Measurements from ENCODE around the gene GSTK1. TPM values are rescaled to one million over a fixed set of nuclear protein-coding genes. Genes with fewer than 3 reads are reported as not detected.

Gene GSTK1
- total RNA-seq, 2 donors from 2014 or later: 61.1 to 75.0 TPM

GRCh38 chr7:143229054-143229790, 34.0 kb upstream of the GSTK1 start:
- peaks cover 15% of the 10 kb centered on the region for H3K27me3 Mint-ChIP-seq (ENCODE audit: insufficient read depth)
- WGBS, 2 experiments (ENCODE audit: insufficient coverage in 1 of 2, insufficient read length in 1 of 2): 63 to 68% methylated on average over 4 to 8 of the region's 9 CpGs
- H3K27ac Mint-ChIP-seq: no peak overlapping the region
- Histone ChIP-seq H3K27me3 (ENCODE audit: control insufficient read depth, insufficient read depth, low read length, poor library complexity, severe bottlenecking) (peaks cover 13% of the 10 kb centered on the region), H3K27ac (ENCODE audit: low read depth, low read length) (no peak overlapping the region), H3K4me1 (ENCODE audit: control insufficient read depth, insufficient read depth, low read length) (no peaks in the 10 kb centered on the region), H3K9me3 (ENCODE audit: control insufficient read depth, low read length) (no peaks in the 10 kb centered on the region), H3K9ac (ENCODE audit: extremely low read depth, low read length, poor library complexity, severe bottlenecking) (no peak overlapping the region), H3K4me3 (ENCODE audit: low read length) (no peak overlapping the region), H3K36me3 (ENCODE audit: control insufficient read depth, insufficient read depth, low read length) (no peaks in the 10 kb centered on the region)
- TF ChIP-seq CTCF (conservative IDR thresholded peaks at IDR 0.05): no peak
- peak; percentile 64 for DNase-seq
- no peaks in the 10 kb centered on the region for H3K36me3 Mint-ChIP-seq (ENCODE audit: low read depth)
- no peaks in the 10 kb centered on the region for H3K9me3 Mint-ChIP-seq
- H3K4me1 Mint-ChIP-seq: peaks cover 4% of the 10 kb centered on the region
- H3K4me3 Mint-ChIP-seq: no peak overlapping the region

GRCh38 chr7:143230602-143231457, 32.4 kb upstream of the GSTK1 start:
- no peak for TF ChIP-seq CTCF (conservative IDR thresholded peaks at IDR 0.05)
- Histone ChIP-seq H3K27me3 (ENCODE audit: control insufficient read depth, insufficient read depth, low read length, poor library complexity, severe bottlenecking) (peaks cover 13% of the 10 kb centered on the region), H3K36me3 (ENCODE audit: control insufficient read depth, insufficient read depth, low read length) (no peaks in the 10 kb centered on the region), H3K9ac (ENCODE audit: extremely low read depth, low read length, poor library complexity, severe bottlenecking) (no peak overlapping the region), H3K9me3 (ENCODE audit: control insufficient read depth, low read length) (peaks cover 2% of the 10 kb centered on the region), H3K4me3 (ENCODE audit: low read length) (no peak overlapping the region), H3K27ac (ENCODE audit: low read depth, low read length) (no peak overlapping the region), H3K4me1 (ENCODE audit: control insufficient read depth, insufficient read depth, low read length) (no peaks in the 10 kb centered on the region)
- H3K27me3 Mint-ChIP-seq (ENCODE audit: insufficient read depth): peaks cover 20% of the 10 kb centered on the region
- no peak for DNase-seq
- H3K36me3 Mint-ChIP-seq (ENCODE audit: low read depth): no peaks in the 10 kb centered on the region
- H3K9me3 Mint-ChIP-seq: peaks cover 7% of the 10 kb centered on the region
- 80 to 85% methylated on average over 1 to 2 of the region's 2 CpGs for WGBS, 2 experiments (ENCODE audit: insufficient coverage in 1 of 2, insufficient read length in 1 of 2)
- H3K4me1 Mint-ChIP-seq: peaks cover 4% of the 10 kb centered on the region
- no peak overlapping the region for H3K27ac Mint-ChIP-seq
- H3K4me3 Mint-ChIP-seq: no peak overlapping the region

- Mint-ChIP-seq H3K9me3 (peaks cover 19% of the 10 kb centered on the region), H3K4me3 (no peak overlapping the region), H3K36me3 (ENCODE audit: low read depth) (no peaks in the 10 kb centered on the region), H3K4me1 (peaks cover 4% of the 10 kb centered on the region), H3K27me3 (ENCODE audit: insufficient read depth) (peaks cover 22% of the 10 kb centered on the region), H3K27ac (no peak overlapping the region)
- H3K4me3 ChIP-seq (ENCODE audit: low read length): no peak overlapping the region
- no peak for DNase-seq
- peaks cover 13% of the 10 kb centered on the region for H3K27me3 ChIP-seq (ENCODE audit: control insufficient read depth, insufficient read depth, low read length, poor library complexity, severe bottlenecking)
- H3K27ac ChIP-seq (ENCODE audit: low read depth, low read length): no peak overlapping the region
- TF ChIP-seq CTCF (conservative IDR thresholded peaks at IDR 0.05): no peak
- H3K9ac ChIP-seq (ENCODE audit: extremely low read depth, low read length, poor library complexity, severe bottlenecking): no peak overlapping the region
- no peaks in the 10 kb centered on the region for H3K36me3 ChIP-seq (ENCODE audit: control insufficient read depth, insufficient read depth, low read length)
- 88% methylated on average over 2 of the region's 2 CpGs; no CpG with 5 or more reads in 1 of the 2 experiments for WGBS, 2 experiments (ENCODE audit: insufficient coverage in 1 of 2, insufficient read length in 1 of 2)
- H3K9me3 ChIP-seq (ENCODE audit: control insufficient read depth, low read length): peaks cover 17% of the 10 kb centered on the region
- H3K4me1 ChIP-seq (ENCODE audit: control insufficient read depth, insufficient read depth, low read length): no peaks in the 10 kb centered on the region
Observed at GRCh38 chr7:143233816-143234532, 29.3 kb upstream of the GSTK1 start.

Measured in endodermal cell (in vitro differentiated cells).